Measurements from ENCODE around the gene PARP15.

DNA sequence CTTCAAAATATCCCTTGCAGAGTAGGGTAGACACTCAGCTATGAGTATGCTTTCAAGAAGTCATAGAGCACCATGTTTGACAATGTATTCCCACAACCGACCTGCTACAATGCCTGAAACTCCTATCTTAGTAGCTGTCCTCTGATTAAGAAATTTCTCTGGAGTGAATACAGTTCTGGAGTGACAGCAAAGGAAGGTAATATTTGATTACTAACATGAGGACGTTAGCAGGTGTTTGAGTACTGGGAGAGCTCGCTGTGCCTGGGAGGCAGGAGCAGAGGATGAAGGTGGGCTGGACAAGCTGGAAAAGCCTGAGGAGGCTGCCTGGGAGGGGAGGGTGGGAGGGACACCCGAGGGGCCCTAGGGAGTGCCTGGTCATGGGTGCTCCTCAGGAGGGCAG lies 42.9 kb downstream of the PARP15 start:
- TF ChIP-seq, protein P1, sequence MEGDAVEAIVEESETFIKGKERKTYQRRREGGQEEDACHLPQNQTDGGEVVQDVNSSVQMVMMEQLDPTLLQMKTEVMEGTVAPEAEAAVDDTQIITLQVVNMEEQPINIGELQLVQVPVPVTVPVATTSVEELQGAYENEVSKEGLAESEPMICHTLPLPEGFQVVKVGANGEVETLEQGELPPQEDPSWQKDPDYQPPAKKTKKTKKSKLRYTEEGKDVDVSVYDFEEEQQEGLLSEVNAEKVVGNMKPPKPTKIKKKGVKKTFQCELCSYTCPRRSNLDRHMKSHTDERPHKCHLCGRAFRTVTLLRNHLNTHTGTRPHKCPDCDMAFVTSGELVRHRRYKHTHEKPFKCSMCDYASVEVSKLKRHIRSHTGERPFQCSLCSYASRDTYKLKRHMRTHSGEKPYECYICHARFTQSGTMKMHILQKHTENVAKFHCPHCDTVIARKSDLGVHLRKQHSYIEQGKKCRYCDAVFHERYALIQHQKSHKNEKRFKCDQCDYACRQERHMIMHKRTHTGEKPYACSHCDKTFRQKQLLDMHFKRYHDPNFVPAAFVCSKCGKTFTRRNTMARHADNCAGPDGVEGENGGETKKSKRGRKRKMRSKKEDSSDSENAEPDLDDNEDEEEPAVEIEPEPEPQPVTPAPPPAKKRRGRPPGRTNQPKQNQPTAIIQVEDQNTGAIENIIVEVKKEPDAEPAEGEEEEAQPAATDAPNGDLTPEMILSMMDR (IDR thresholded peaks at IDR 0.05; ENCODE audit: poor library complexity): no peak
- no peak for TF ChIP-seq EZH2phosphoT487 (IDR thresholded peaks at IDR 0.05; ENCODE audit: low read depth, severe bottlenecking, unreplicated experiment)
